ENCODE measurements around the gene TMPRSS9.

DNA sequence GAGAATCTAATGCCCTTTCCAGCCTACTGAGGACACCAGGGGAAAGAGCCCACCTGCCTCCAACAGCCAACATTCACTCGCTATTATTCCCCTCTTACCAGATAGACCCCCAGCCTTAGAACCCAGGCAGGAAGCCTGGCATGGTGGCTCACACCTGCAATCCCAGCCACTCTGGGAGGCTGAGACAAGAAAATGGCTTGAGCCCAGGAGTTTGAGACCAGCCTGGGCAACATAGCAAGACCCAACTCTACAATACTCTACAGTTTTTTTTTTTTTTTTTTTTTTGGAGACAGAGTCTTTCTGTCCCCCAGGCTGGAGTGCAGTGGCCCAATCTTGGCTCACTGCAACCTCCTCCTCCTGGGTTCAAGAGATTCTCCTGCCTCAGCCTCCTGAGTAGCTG, 100.2 kb downstream of the TMPRSS9 start:
- TF ChIP-seq, protein P1, sequence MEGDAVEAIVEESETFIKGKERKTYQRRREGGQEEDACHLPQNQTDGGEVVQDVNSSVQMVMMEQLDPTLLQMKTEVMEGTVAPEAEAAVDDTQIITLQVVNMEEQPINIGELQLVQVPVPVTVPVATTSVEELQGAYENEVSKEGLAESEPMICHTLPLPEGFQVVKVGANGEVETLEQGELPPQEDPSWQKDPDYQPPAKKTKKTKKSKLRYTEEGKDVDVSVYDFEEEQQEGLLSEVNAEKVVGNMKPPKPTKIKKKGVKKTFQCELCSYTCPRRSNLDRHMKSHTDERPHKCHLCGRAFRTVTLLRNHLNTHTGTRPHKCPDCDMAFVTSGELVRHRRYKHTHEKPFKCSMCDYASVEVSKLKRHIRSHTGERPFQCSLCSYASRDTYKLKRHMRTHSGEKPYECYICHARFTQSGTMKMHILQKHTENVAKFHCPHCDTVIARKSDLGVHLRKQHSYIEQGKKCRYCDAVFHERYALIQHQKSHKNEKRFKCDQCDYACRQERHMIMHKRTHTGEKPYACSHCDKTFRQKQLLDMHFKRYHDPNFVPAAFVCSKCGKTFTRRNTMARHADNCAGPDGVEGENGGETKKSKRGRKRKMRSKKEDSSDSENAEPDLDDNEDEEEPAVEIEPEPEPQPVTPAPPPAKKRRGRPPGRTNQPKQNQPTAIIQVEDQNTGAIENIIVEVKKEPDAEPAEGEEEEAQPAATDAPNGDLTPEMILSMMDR (IDR thresholded peaks at IDR 0.05; ENCODE audit: low read depth, low read length), result no peak
- TF ChIP-seq EZH2phosphoT487 (IDR thresholded peaks at IDR 0.05; ENCODE audit: low read depth), result no peak

Measured in OCI-LY3 (cell line).